HepG2 (cell line): ENCODE results near the gene CERS6. TPM values are rescaled to one million over a fixed set of nuclear protein-coding genes. Genes with fewer than 3 reads are reported as not detected.

Experiments
- ATAC-seq: fragments of 200-7000 bp; cut with Tn5 transposase; 3 replicates; pipeline ENCODE4 v1.9.1; 2020; ENCODE audit warnings: mild to moderate bottlenecking, moderate library complexity
- BruUV-seq: library from RNA; stranded (reverse); fragments of 400-500 nt; replicated peaks from 2 replicates; lab custom pipeline; 2021; lab: Mats Ljungman, UMichigan
- CTCF ChIA-PET: fragments of 300-600 bp; formaldehyde crosslinking; extraction: SDS; loops from one replicate; lab custom pipeline; 2021; ENCODE audit warnings: low total read pairs, inconsistent platforms, low intra/inter-chr PET ratio; lab: Yijun Ruan, JAX
- POLR2A ChIA-PET: fragments of 350-600 bp; sonication (Branson Sonifier 250); formaldehyde crosslinking; loops from one replicate; lab custom pipeline; 2020; ENCODE audit warnings: antibody characterized with exemption, inconsistent platforms; lab: Yijun Ruan, JAX
- DNase-seq: peaks from one replicate; pipeline ENCODE4 v3.0.0-alpha.2; 2015; ENCODE audit warnings: low spot score
- FAIRE-seq: peaks from 3 replicates; lab custom pipeline; 2011; peaks lifted over from hg19 to GRCh38; lab: Jason Lieb, UNC
- H2AFZ ChIP-seq: one replicate; pipeline ENCODE4 v1.6.1; 2011; ENCODE audit warnings: low read length, inconsistent platforms
- H3K27ac ChIP-seq: fragments of 300-600 bp; 3 replicates; pipeline ENCODE4 v1.8.0; 2011; ENCODE audit warnings: mixed run types, mild to moderate bottlenecking, mixed read lengths, low read length, inconsistent platforms; ENCODE audit not compliant: insufficient read depth; ENCODE audit errors: extremely low read length
- H3K27me3 ChIP-seq, 2 experiments: fragments of 200-600 bp in 1 of 2; 2 replicates in 1 of 2; 3 replicates in 1 of 2; pipeline versions ENCODE4 v1.6.0 to v1.8.0; 2011; ENCODE audit warnings: low read length in 2 of 2, mild to moderate bottlenecking in 2 of 2, moderate library complexity in 2 of 2, inconsistent platforms in 1 of 2; ENCODE audit not compliant: insufficient read depth in 2 of 2, control insufficient read depth in 1 of 2
- H3K36me3 ChIP-seq, 2 experiments: fragments of 200-600 bp in 1 of 2; replicated peaks in 1 of 2; 2 replicates in 1 of 2; 3 replicates in 1 of 2; pipeline versions ENCODE4 v1.5.1 to v1.8.0; 2011; ENCODE audit warnings: low read length in 2 of 2, inconsistent platforms in 1 of 2; ENCODE audit not compliant: insufficient read depth in 2 of 2, control insufficient read depth in 1 of 2
- H3K4me1 ChIP-seq: 2 replicates; pipeline ENCODE4 v1.5.1; 2012; ENCODE audit warnings: low read length, inconsistent platforms; ENCODE audit not compliant: insufficient read depth
- H3K4me2 ChIP-seq: 2 replicates; pipeline ENCODE4 v1.6.0; 2011; ENCODE audit warnings: low read depth, low read length, inconsistent platforms
- H3K4me3 ChIP-seq, 3 experiments: fragments of 200-600 bp in 1 of 3; sonication (generic), shearing (Covaris generic) in 1 of 3; replicated peaks in 1 of 3; 2 replicates each; pipeline ENCODE4 v1.5.1; 2011 to 2016; ENCODE audit warnings: low read length in 3 of 3, inconsistent platforms in 2 of 3, low read depth in 2 of 3, mild to moderate bottlenecking in 2 of 3, control low read depth in 1 of 3, mixed read lengths in 1 of 3; ENCODE audit not compliant: insufficient read depth in 1 of 3
- H3K79me2 ChIP-seq: one replicate; pipeline ENCODE4 v1.6.1; 2011; ENCODE audit warnings: low read length, inconsistent platforms; ENCODE audit not compliant: insufficient read depth
- H3K9ac ChIP-seq: 2 replicates; pipeline ENCODE4 v1.6.0; 2011; ENCODE audit warnings: mild to moderate bottlenecking, low read depth, low read length, inconsistent platforms; ENCODE audit not compliant: insufficient read depth
- H3K9me3 ChIP-seq: 2 replicates; pipeline ENCODE4 v1.5.1; 2012; ENCODE audit warnings: mild to moderate bottlenecking, low read length
- H4K20me1 ChIP-seq: 2 replicates; pipeline ENCODE4 v1.6.0; 2011; ENCODE audit warnings: inconsistent platforms, mild to moderate bottlenecking, low read length, moderate library complexity; ENCODE audit not compliant: insufficient read depth
- BCL6 ChIP-seq: IDR thresholded peaks from 2 replicates; pipeline ENCODE4 v1.6.1; 2016; ENCODE audit warnings: missing genetic modification reagents, missing compliant biosample characterization
- CHD2 ChIP-seq: IDR thresholded peaks from 2 replicates; pipeline ENCODE4 v1.6.1; 2011; ENCODE audit warnings: low read depth, low read length, improper control_type of control experiment
- CREB1 ChIP-seq, 2 experiments: fragments of 450-650 bp in 1 of 2; IDR thresholded peaks; 2 replicates each; pipeline ENCODE4 v1.6.1; 2016 to 2017; ENCODE audit warnings: control low read depth in 1 of 2, mild to moderate bottlenecking in 1 of 2, missing compliant biosample characterization in 1 of 2, missing genetic modification characterization in 1 of 2
- DZIP1 ChIP-seq: sonication (generic); formaldehyde crosslinking; IDR thresholded peaks from 2 replicates; pipeline ENCODE4 v1.5.0; 2020; ENCODE audit warnings: mild to moderate bottlenecking, missing genetic modification reagents
- MBD4 ChIP-seq: IDR thresholded peaks from 2 replicates; pipeline ENCODE4 v1.6.1; 2012; ENCODE audit warnings: low read length, inconsistent platforms, borderline replicate concordance
- ZBTB10 ChIP-seq: sonication (generic); formaldehyde crosslinking; IDR thresholded peaks from 2 replicates; pipeline ENCODE4 v1.4.0; 2020; ENCODE audit warnings: missing genetic modification reagents, borderline replicate concordance
- WGBS: methylation state at CpG from one replicate; pipeline ENCODE4 v1.1.6; 2017; ENCODE audit warnings: low lambda C conversion rate; 5-methylcytosine and 5-hydroxymethylcytosine counted together
- in situ Hi-C: cut with HindIII; loops from 2 replicates; pipeline ENCODE4 v1.10.0; 2017; ENCODE audit warnings: low pct_unique_long_range_greater_than_20kb; ENCODE audit not compliant: extremely low pct_ligation_motif_present
- intact Hi-C: fragments of 100-400 bp; cut with micrococcal nuclease; formaldehyde crosslinking; loops from one replicate; pipeline ENCODE4 v1.10.0; 2022; ENCODE audit not compliant: unreplicated experiment
- polyA plus RNA-seq, 8 experiments: library from polyadenylated mRNA; depleted of rRNA in 3 of 8; stranded (reverse) in 7 of 8; unstranded in 1 of 8; fragments of >200 nt; fragmentation: Illumina TruSeq in 4 of 8; extraction: Trizol in 4 of 8; gene quantifications; 2 replicates each; pipeline versions ENCODE4 v1.2.1 to v1.2.3, GENCODE V29; 2011 to 2016; ENCODE audit warnings: low read depth in 4 of 8, missing spikeins in 1 of 8, mixed read lengths in 1 of 8; ENCODE audit not compliant: insufficient read depth in 1 of 8
- total RNA-seq, 5 experiments: library from RNA; depleted of rRNA; stranded (reverse); fragments of >200 nt; fragmentation: Illumina TruSeq; extraction: Trizol; gene quantifications; 2 replicates each; pipeline ENCODE4 v1.2.3, GENCODE V29; 2016; ENCODE audit warnings: low read depth in 1 of 5

The CERS6 gene
- total and polyA plus RNA-seq, 2 of the 13 experiments (the other 11 are each of a cell fraction or from before 2014, with no cell fraction given) = 10.1 to 20.3 TPM

- TF ChIP-seq CHD2 (no peak), BCL6 (CRISPR knock-in tag) (peak; percentile 76)
Observed at GRCh38 chr2:168801961-168802858, 346.1 kb downstream of the CERS6 start, which contains the start of gene NOSTRIN (continued).

- in situ Hi-C loops = no loop called here
- POLR2A ChIA-PET = no interaction called here
- Histone ChIP-seq H2AFZ (no peak overlapping the region), H3K4me3 (no peak overlapping the region), H4K20me1 (no peaks in the 10 kb centered on the region), H3K9ac (no peak overlapping the region), H3K9me3 (no peaks in the 10 kb centered on the region), H3K36me3 (no peaks in the 10 kb centered on the region), H3K4me2 (peak overlapping the region; percentile 40), H3K79me2 (no peaks in the 10 kb centered on the region), H3K27ac (no peak overlapping the region), H3K27me3 (no peaks in the 10 kb centered on the region), H3K4me1 (peaks cover 17% of the 10 kb centered on the region)
- BruUV-seq = no TSS peak
- intact Hi-C loops = no loop called here
- FAIRE-seq (no peak), DNase-seq (no peak), ATAC-seq (no peak)
- TF ChIP-seq DZIP1 (CRISPR knock-in tag) (no peak), ZBTB10 (no peak), CREB1 (IDR thresholded peaks at IDR 0.05) (peak; percentile 50; the same call in 1 of the 2 replicates), CREB1 (CRISPR knock-in tag; IDR thresholded peaks at IDR 0.05) (no peak), MBD4 (no peak)
- CTCF ChIA-PET = no interaction called here
- 69% methylated on average over 5 of the region's 5 CpGs for WGBS
Observed at GRCh38 chr2:168802859-168803725, 347.0 kb downstream of the CERS6 start.
